Spinal cord (tissue), 10 donors: Measurements from ENCODE around the gene CTIF. TPM values are rescaled to one million over a fixed set of nuclear protein-coding genes. Genes with fewer than 3 reads are reported as not detected.
"Not testable (repeated sequence)": the region's sequence is repeated elsewhere in the genome, so short reads cannot be mapped to it uniquely, and the experiment has no call there.

Experiments
- DNase-seq, 6 donors: peaks; one replicate each; pipeline versions ENCODE4 v3.0.0 to v3.0.0-alpha.2; 2013 to 2015; ENCODE audit warnings: low spot score in 6 of 6, low read depth in 4 of 6
- H3K27ac ChIP-seq: one replicate; pipeline ENCODE4 v1.5.1; 2013; ENCODE audit warnings: low read depth, low read length, control low read depth
- H3K27me3 ChIP-seq: one replicate; pipeline ENCODE4 v1.6.1; 2013; ENCODE audit warnings: low read length; ENCODE audit not compliant: control insufficient read depth, insufficient read depth
- H3K36me3 ChIP-seq: one replicate; pipeline ENCODE4 v1.6.1; 2013; ENCODE audit warnings: low read length; ENCODE audit not compliant: control insufficient read depth, insufficient read depth
- H3K4me1 ChIP-seq: one replicate; pipeline ENCODE4 v1.6.1; 2013; ENCODE audit warnings: low read length; ENCODE audit not compliant: control insufficient read depth, insufficient read depth
- H3K4me3 ChIP-seq: one replicate; pipeline ENCODE4 v1.5.1; 2013; ENCODE audit warnings: low read depth, low read length, control low read depth
- H3K9me3 ChIP-seq: one replicate; pipeline ENCODE4 v1.6.1; 2013; ENCODE audit warnings: low read length; ENCODE audit not compliant: control insufficient read depth, insufficient read depth
- WGBS: methylation state at CpG from one replicate; pipeline ENCODE4 v1.1.5; 2013; ENCODE audit warnings: missing lambda C conversion rate; ENCODE audit not compliant: insufficient coverage; 5-methylcytosine and 5-hydroxymethylcytosine counted together
- polyA plus RNA-seq, 2 donors: library from polyadenylated mRNA; unstranded; fragments of 120-200 nt; gene quantifications; one replicate each; pipeline ENCODE4 v1.2.1, GENCODE V29; 2013; ENCODE audit not compliant: insufficient read length in 2 of 2
- total RNA-seq, 2 donors: library from RNA; depleted of rRNA in 1 of 2; stranded (reverse); fragments of 120-200 nt in 1 of 2; fragments of >200 nt in 1 of 2; gene quantifications; one replicate each; pipeline versions ENCODE4 v1.2.3 to v1.2.4, GENCODE V29; 2013 to 2014
- donor health status: healthy.

Gene CTIF
- total and polyA plus RNA-seq, 4 donors: 32.5 to 106 (median 72.6) TPM

GRCh38 chr18:48806551-48807261 lies 267.9 kb downstream of the CTIF start:
- no peak overlapping the region for H3K4me3 ChIP-seq
- no peaks in the 10 kb centered on the region for H3K9me3 ChIP-seq
- H3K36me3 ChIP-seq: peaks cover 29% of the 10 kb centered on the region
- peaks cover 30% of the 10 kb centered on the region for H3K4me1 ChIP-seq
- 40% methylated on average over 5 of the region's 11 CpGs for WGBS
- peak in 1 of 6 donors; percentile 64 for DNase-seq
- H3K27ac ChIP-seq: peak overlapping the region; percentile 20
- no peaks in the 10 kb centered on the region for H3K27me3 ChIP-seq

GRCh38 chr18:48808476-48808875 lies 269.6 kb downstream of the CTIF start:
- WGBS: no CpG with 5 or more reads among the region's 1 CpG
- Histone ChIP-seq H3K9me3 (no peaks in the 10 kb centered on the region), H3K27me3 (no peaks in the 10 kb centered on the region), H3K36me3 (peaks cover 22% of the 10 kb centered on the region), H3K27ac (no peak overlapping the region), H3K4me3 (no peak overlapping the region), H3K4me1 (peaks cover 14% of the 10 kb centered on the region)
- DNase-seq: no peak

GRCh38 chr18:48809365-48809764 lies 270.5 kb downstream of the CTIF start:
- H3K27me3 ChIP-seq: no peaks in the 10 kb centered on the region
- no peak overlapping the region for H3K27ac ChIP-seq
- H3K36me3 ChIP-seq: peaks cover 18% of the 10 kb centered on the region
- WGBS: no CpG with 5 or more reads among the region's 1 CpG
- no peak overlapping the region for H3K4me3 ChIP-seq
- no peak for DNase-seq
- H3K9me3 ChIP-seq: no peaks in the 10 kb centered on the region
- H3K4me1 ChIP-seq: peaks cover 14% of the 10 kb centered on the region

GRCh38 chr18:48810805-48811204 lies 272.0 kb downstream of the CTIF start:
- peaks cover 10% of the 10 kb centered on the region for H3K36me3 ChIP-seq
- DNase-seq: no peak
- no peak overlapping the region for H3K27ac ChIP-seq
- no peaks in the 10 kb centered on the region for H3K9me3 ChIP-seq
- peaks cover 14% of the 10 kb centered on the region for H3K4me1 ChIP-seq
- H3K4me3 ChIP-seq: no peak overlapping the region
- H3K27me3 ChIP-seq: no peaks in the 10 kb centered on the region

GRCh38 chr18:48811401-48811800 lies 272.6 kb downstream of the CTIF start:
- Histone ChIP-seq H3K4me1 (peaks cover 8% of the 10 kb centered on the region), H3K36me3 (peaks cover 9% of the 10 kb centered on the region), H3K27me3 (no peaks in the 10 kb centered on the region), H3K4me3 (no peak overlapping the region), H3K27ac (no peak overlapping the region), H3K9me3 (no peaks in the 10 kb centered on the region)
- no peak for DNase-seq
- WGBS: no CpG with 5 or more reads among the region's 3 CpGs

- H3K4me3 ChIP-seq, H3K27me3 ChIP-seq, DNase-seq, H3K4me1 ChIP-seq, H3K9me3 ChIP-seq, H3K27ac ChIP-seq: not testable (repeated sequence)
- peaks cover 14% of the 10 kb centered on the region for H3K36me3 ChIP-seq
- 93% methylated on average over 3 of the region's 12 CpGs for WGBS
Observed at GRCh38 chr18:48811977-48812451, 273.2 kb downstream of the CTIF start.

- Histone ChIP-seq H3K4me1 (no peaks in the 10 kb centered on the region), H3K36me3 (peaks cover 26% of the 10 kb centered on the region), H3K9me3 (no peaks in the 10 kb centered on the region), H3K27me3 (no peaks in the 10 kb centered on the region), H3K27ac (no peak overlapping the region), H3K4me3 (no peak overlapping the region)
- DNase-seq: no peak
- WGBS: 93% methylated on average over 2 of the region's 3 CpGs
Observed at GRCh38 chr18:48813321-48813720, 274.5 kb downstream of the CTIF start.

GRCh38 chr18:48813833-48814489 lies 275.1 kb downstream of the CTIF start:
- no peak for DNase-seq
- no peak overlapping the region for H3K4me3 ChIP-seq
- no peak overlapping the region for H3K27ac ChIP-seq
- no peaks in the 10 kb centered on the region for H3K27me3 ChIP-seq
- WGBS: 94% methylated on average over 3 of the region's 5 CpGs
- no peaks in the 10 kb centered on the region for H3K9me3 ChIP-seq
- H3K4me1 ChIP-seq: no peaks in the 10 kb centered on the region
- H3K36me3 ChIP-seq: peaks cover 31% of the 10 kb centered on the region

- WGBS: no CpG with 5 or more reads among the region's 5 CpGs
- H3K27me3 ChIP-seq: no peaks in the 10 kb centered on the region
- DNase-seq: no peak
- H3K4me1 ChIP-seq: no peaks in the 10 kb centered on the region
- H3K9me3 ChIP-seq: no peaks in the 10 kb centered on the region
- no peak overlapping the region for H3K27ac ChIP-seq
- H3K36me3 ChIP-seq: peaks cover 38% of the 10 kb centered on the region
- no peak overlapping the region for H3K4me3 ChIP-seq
Observed at GRCh38 chr18:48814490-48815178, 275.8 kb downstream of the CTIF start.
